ENCODE measurements around the gene INPP4A.

The INPP4A gene

GRCh38 chr2:98541489-98541888 is 96.8 kb downstream of the INPP4A start:
- no peak for DNase-seq (ENCODE audit: low read depth in 2 of 2)

- DNase-seq (ENCODE audit: low read depth in 2 of 2), result no peak
These were observed 97.2 kb downstream of the INPP4A start for GRCh38 chr2:98541906-98542305.

- DNase-seq (ENCODE audit: low read depth in 2 of 2), result no peak
These were observed 98.6 kb downstream of the INPP4A start for GRCh38 chr2:98543214-98543613.

- DNase-seq (ENCODE audit: low read depth in 2 of 2), result no peak
These were observed 99.2 kb downstream of the INPP4A start for GRCh38 chr2:98543842-98544241.

GRCh38 chr2:98545591-98545990 is 100.9 kb downstream of the INPP4A start:
- no peak for DNase-seq (ENCODE audit: low read depth in 2 of 2)

- no peak for DNase-seq (ENCODE audit: low read depth in 2 of 2)
These were observed 101.5 kb downstream of the INPP4A start for GRCh38 chr2:98546186-98546585.

- DNase-seq (ENCODE audit: low read depth in 2 of 2), result no peak
These were observed 102.6 kb downstream of the INPP4A start for GRCh38 chr2:98547092-98547790.

- DNase-seq (ENCODE audit: low read depth in 2 of 2), result no peak
These were observed 104.5 kb downstream of the INPP4A start for GRCh38 chr2:98548920-98549818.

- no peak for DNase-seq (ENCODE audit: low read depth in 2 of 2)
These were observed 105.5 kb downstream of the INPP4A start for GRCh38 chr2:98550165-98550564.

GRCh38 chr2:98551316-98551715 is 106.7 kb downstream of the INPP4A start:
- peak; percentile 32 to 60 for DNase-seq (ENCODE audit: low read depth in 2 of 2)

GRCh38 chr2:98552499-98553179 is 108.0 kb downstream of the INPP4A start:
- no peak for DNase-seq (ENCODE audit: low read depth in 2 of 2)

- DNase-seq (ENCODE audit: low read depth in 2 of 2), result no peak
These were observed 109.6 kb downstream of the INPP4A start for GRCh38 chr2:98554116-98554861.

- DNase-seq (ENCODE audit: low read depth in 2 of 2), result no peak
These were observed 111.0 kb downstream of the INPP4A start for GRCh38 chr2:98555696-98556095.

GRCh38 chr2:98556344-98557033 is 111.8 kb downstream of the INPP4A start:
- DNase-seq (ENCODE audit: low read depth in 2 of 2), result no peak

- no peak for DNase-seq (ENCODE audit: low read depth in 2 of 2)
These were observed 114.3 kb downstream of the INPP4A start for GRCh38 chr2:98558852-98559530.

- DNase-seq (ENCODE audit: low read depth in 2 of 2), result no peak
These were observed 114.9 kb downstream of the INPP4A start for GRCh38 chr2:98559581-98559980.

- DNase-seq (ENCODE audit: low read depth in 2 of 2), result no peak
These were observed 115.7 kb downstream of the INPP4A start for GRCh38 chr2:98560256-98560771.

- no peak for DNase-seq (ENCODE audit: low read depth in 2 of 2)
These were observed 116.4 kb downstream of the INPP4A start for GRCh38 chr2:98561018-98561417.

- no peak for DNase-seq (ENCODE audit: low read depth in 2 of 2)
These were observed 117.4 kb downstream of the INPP4A start for GRCh38 chr2:98561902-98562695.
